GM21423 (cell line): ENCODE results near the gene SECISBP2L.
"Not testable (repeated sequence)": the region's sequence is repeated elsewhere in the genome, so short reads cannot be mapped to it uniquely, and the experiment has no call there.

ENCODE experiments used
- ATAC-seq: cut with Tn5 transposase; IDR thresholded peaks from one replicate; pipeline ENCODE4 v1.9.1; 2021; ENCODE audit warnings: mild to moderate bottlenecking, moderate library complexity; ENCODE audit not compliant: unreplicated experiment

SECISBP2L gene

GRCh38 chr15:49046220-49047102 lies at the start of gene SECISBP2L:
Gene SECISBP2L (minus strand): TSS chr15:49046446. CDS start chr15:49046299, 147 bp downstream.
- peak; percentile 94 for ATAC-seq

- no peak for ATAC-seq
These were observed 48.7 kb upstream of the SECISBP2L start for GRCh38 chr15:49094923-49095322.

DNA sequence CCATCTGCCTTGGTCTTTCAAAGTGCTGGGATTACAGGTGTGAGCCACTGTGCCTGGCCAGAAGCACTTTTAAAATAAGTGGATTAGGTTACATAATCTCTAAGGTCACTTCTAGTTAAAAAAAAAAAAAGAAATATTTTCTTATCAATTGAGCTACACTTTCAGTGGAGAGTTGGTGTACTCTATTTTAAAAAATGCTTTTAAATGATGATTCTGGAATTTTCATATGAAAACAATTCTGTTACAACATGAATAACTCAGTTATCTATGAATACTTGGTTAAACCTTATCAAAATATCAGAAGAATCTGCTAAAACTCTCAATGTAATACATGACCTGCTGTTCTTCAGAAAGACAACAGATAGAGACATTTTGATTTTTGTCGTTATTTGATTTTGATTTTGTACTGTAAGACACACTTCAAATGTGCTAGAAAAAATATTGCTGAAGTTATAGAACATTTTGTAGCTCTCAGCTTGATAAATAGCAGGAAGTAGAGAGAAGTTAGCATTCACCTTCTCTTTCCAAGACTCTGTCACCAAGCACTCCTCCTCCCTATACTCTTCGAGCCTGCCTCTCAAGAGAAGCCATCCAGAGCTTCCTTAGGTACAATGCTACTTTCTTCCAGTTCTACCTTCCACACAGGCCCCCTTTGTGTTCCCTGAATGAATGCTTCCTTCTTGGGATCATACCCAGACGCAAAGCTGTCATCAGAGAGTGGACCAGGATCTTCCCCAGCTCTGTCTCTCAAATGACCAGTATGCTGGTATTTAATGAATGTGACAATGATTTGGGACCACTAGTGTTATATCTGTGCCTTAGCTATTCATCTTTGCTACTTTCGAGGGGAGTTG lies 47.2 kb upstream of the SECISBP2L start:
- ATAC-seq: no peak

- ATAC-seq: no peak
These were observed 42.8 kb upstream of the SECISBP2L start for GRCh38 chr15:49088996-49089395.

DNA sequence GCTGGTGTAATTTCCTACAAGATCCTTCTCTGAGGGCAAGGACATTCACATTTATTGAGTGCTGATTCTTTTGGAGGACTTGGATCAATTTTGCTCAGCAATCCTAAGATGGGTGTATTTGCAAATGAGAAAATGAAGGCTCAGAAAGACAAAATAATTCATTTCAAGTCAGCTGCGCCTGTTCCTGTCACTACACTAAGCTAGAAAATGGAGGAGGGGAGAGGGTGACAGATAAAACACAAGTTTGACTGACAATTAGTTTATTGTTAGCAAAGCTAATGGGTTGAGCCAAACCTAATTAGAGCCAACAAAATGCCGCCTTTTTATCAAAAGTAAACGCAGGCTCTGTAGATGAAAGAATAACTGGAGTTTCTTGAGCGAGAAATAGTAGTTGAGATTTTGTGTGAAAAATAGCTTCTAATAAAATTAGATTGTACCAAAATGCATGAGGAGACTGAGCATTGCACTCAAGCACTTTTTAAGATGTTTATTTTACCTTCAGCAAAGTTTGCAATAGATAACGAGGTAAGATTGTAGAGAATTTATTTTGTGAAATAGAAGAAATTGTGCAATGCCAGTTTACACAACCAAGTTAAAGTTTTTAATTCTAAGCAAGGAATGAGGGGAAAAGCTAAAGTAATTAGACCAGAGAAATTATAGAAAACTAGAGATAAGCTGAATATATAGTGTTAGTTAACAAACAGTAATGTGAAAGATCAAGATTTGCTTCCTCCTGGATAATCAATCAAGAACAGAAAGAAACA lies 39.6 kb upstream of the SECISBP2L start:
- no peak for ATAC-seq

- no peak for ATAC-seq
These were observed 38.0 kb upstream of the SECISBP2L start for GRCh38 chr15:49084285-49084570.

DNA sequence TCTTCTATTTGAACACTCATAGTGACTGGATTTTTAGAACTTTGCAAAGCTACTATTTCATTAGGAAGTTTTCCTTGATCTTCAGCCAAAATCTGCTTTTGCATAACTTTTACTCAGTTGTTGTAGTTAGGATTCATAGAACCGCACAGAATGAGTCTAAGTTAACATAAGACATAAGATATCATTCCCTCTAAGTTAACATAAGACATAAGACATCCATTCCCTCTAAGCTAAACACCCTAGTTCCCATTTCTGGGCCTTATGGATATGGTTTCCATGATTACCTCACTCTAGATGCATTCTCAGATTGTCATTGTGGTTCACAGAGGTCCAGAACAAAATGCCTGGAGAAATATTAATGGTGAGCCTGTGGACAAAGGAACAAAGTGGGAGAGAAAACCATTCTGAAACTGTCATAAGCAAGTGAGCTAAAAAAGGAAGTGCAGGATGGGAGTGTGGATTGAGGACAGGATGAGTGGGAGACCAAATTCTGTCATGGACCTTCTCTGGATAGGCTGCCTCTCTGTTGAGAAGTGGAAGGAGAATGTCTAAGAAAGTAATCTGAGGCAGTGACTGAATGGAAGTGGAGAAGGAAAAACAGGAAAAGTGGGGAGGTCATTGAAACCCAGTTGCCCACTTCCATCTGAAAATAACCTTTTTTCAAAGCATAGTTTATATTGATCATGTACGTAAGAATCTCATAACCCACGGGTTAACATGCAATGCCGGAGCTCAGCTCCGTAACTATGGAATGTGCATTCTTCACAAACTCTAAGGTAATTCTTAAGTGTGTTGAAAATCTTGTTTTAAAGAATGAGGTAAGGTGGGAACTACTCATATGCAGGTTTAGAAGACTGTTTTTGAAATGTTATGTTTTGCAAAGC lies 37.4 kb upstream of the SECISBP2L start:
- ATAC-seq: no peak

DNA sequence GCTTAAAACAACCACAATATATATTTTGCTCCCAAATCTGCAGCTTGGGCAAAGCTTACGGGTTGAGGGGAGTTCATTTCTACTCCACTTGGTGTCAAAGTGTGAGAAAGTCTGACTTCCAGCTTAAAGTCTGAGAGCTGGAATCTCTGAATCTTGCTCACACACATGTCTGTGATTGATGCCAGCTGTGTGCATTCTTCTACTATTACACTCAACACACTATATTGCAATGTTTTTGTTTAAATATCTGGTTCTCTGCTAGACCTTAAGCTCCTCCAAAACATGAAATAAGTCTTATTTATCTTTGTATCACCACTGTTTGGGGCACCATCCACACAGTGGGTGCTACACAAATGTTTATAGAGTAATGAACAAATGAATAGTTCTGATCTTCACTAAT lies 36.7 kb upstream of the SECISBP2L start:
- ATAC-seq: no peak

GRCh38 chr15:49079340-49080039 lies 33.2 kb upstream of the SECISBP2L start:
- ATAC-seq: no peak

DNA sequence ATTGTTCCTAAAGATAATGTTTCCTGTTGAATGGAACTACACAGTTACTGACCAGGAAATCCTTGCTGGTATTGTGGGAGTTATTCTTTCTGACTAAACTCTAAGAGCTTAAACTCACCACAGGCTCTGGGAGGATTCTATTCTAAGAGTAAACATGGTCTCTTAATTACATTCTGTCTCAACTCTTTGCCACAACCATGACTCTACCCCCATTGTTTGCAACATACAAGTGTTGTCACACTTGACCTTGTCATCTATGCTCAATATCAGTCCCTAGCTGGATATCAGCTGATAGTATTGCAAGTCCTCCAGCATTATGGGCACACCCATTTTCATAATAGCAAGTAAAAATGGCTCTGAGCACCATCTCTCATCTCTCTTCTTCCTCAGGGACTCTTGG lies 29.6 kb upstream of the SECISBP2L start:
- no peak for ATAC-seq

DNA sequence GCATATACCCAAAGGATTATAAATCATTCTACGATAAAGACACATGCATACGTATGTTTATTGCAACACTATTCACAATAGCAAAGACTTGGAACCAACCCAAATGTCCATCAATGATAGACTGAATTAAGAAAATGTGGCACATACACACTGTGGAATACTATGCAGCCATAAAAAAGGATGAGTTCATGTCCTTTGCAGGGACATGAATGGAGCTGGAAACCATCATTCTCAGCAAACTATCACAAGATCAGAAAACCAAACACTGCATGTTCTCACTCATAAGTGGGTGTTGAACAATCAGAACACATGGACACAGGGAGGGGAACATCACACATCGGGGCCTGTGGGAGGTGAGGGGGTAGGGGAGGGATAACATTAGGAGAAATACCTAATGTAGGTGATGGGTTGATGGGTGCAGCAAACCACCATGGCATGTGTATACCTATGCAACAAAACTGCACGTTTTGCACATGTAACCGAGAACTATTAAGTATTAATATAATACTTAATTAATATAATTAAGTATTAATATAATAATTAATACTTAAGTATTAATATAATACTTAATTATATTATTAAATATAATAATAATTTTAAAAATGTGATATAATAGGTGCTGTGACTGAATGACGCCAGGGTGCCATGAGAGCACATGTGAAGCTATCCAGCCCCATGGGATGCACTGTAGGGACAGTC lies 28.5 kb upstream of the SECISBP2L start:
- not testable (repeated sequence) for ATAC-seq

- no peak for ATAC-seq
These were observed 20.1 kb upstream of the SECISBP2L start for GRCh38 chr15:49066372-49066771.

DNA sequence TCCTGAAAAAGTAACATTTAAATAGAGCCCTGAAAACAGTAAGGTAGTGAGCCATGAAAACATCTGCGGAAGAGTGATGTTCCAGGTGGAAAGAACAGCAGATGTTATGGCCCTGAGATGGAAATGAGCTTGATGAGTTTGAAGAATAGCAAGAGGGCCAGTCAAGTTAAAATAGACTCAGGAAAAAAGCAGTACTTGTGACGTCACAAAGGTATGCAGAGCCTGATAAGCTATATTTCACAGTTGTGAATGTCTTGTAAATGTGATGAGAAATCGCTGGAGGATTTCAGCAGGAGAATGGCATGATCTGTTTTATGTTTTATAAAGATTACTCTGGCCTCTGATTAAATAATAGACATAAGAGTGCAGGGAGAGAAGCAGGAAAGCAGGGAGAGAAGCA lies 18.6 kb upstream of the SECISBP2L start:
- no peak for ATAC-seq

DNA sequence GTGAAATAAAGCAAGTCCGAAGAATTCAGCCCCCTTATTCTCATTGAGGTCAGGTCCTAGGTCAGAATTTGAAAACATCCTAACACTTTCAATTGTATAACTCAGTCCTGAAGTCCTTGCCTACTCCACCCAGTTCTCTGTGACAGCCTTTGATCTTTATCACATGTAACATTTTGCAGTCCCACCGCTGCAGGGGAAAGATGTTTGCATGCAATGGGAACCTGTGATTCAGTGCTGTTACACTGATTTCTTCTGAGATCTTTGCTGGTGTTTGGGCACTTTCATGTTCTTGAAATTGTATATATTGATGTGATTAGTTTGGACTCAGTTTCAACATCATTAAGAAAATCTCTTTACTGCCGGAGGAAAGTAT lies 18.0 kb upstream of the SECISBP2L start:
- ATAC-seq: no peak

GRCh38 chr15:49063402-49064280 lies 17.4 kb upstream of the SECISBP2L start:
- no peak for ATAC-seq

GRCh38 chr15:49062900-49063299 lies 16.7 kb upstream of the SECISBP2L start:
- no peak for ATAC-seq

DNA sequence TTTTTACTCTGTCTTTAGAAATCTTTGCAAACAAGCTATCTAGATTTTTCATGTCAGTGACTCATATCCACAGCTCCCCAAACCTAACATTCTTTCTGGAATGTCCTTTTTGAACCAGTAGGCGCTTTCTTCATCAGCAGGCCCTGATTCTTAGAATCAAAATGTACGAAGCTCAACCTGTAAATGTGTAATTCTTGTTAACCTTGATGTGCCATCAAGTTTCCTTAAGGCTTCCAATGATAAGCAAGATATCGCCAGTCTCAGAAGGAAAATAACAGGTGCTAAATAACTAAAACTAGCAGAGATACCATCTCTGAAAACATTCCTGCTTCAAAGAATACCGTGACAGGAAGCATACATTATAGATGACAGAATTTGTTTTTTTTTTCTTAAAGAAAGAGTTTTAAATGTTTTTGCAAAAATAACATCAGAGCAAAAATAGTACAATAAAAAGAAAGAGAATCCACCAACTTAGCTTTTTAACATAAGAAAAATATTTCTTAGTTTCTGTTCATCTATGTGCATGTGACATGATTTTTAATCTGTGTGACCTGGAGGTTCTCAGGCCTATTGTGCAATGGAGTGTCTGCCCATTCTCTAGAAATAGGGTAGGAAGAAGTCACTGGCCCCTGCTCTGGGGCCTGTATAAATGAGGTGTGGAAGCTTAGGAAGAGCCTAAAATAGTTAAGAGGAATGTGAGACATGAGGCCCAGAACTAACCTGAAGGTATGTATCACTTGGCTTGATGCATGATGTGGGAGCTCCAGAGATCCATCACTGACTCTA lies 14.7 kb upstream of the SECISBP2L start:
- no peak for ATAC-seq
